Keratinocyte (primary cell): Measurements from ENCODE around the gene FGF2.

Source experiments
- EZH2 ChIP-seq: IDR thresholded peaks from one replicate; pipeline ENCODE4 v1.6.1; 2012; ENCODE audit warnings: inconsistent platforms, mild to moderate bottlenecking, low read length, moderate library complexity
- TF ChIP-seq, protein P1 (sequence below), 3 experiments: IDR thresholded peaks in 1 of 3; conservative IDR thresholded peaks in 1 of 3; optimal IDR thresholded peaks in 1 of 3; 2 replicates in 2 of 3; 3 replicates in 1 of 3; pipeline versions ENCODE3 to v1.5.1; 2011; ENCODE audit warnings: low read length in 3 of 3, mild to moderate bottlenecking in 3 of 3, moderate library complexity in 2 of 3, control low read depth in 1 of 3, inconsistent platforms in 1 of 3; ENCODE audit not compliant: insufficient read depth in 2 of 3; ENCODE audit errors: extremely low read depth in 1 of 3

DNA sequence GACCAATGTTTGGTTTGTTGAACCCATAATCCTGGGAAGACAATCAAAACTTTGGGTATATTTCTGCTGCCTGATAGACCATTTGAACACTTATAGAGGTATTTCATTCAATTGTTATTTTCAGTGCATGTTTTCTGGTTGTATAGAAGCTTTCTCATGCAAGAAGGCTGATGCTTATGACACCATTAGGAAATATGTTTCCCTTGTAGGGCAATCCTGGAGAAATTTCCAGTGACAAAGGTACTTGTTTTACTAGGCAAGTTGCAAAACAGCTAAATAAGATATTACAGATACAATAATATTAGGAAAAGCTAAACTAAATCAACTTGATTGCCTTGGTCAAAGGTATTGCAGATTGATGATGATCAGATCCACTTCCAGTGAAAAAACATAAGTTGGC is 32.8 kb upstream of the FGF2 start:
- TF ChIP-seq, protein P1, sequence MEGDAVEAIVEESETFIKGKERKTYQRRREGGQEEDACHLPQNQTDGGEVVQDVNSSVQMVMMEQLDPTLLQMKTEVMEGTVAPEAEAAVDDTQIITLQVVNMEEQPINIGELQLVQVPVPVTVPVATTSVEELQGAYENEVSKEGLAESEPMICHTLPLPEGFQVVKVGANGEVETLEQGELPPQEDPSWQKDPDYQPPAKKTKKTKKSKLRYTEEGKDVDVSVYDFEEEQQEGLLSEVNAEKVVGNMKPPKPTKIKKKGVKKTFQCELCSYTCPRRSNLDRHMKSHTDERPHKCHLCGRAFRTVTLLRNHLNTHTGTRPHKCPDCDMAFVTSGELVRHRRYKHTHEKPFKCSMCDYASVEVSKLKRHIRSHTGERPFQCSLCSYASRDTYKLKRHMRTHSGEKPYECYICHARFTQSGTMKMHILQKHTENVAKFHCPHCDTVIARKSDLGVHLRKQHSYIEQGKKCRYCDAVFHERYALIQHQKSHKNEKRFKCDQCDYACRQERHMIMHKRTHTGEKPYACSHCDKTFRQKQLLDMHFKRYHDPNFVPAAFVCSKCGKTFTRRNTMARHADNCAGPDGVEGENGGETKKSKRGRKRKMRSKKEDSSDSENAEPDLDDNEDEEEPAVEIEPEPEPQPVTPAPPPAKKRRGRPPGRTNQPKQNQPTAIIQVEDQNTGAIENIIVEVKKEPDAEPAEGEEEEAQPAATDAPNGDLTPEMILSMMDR (optimal IDR thresholded peaks at IDR 0.05 in 1 of 3, IDR thresholded peaks at IDR 0.05 in 1 of 3, conservative IDR thresholded peaks at IDR 0.05 in 1 of 3; ENCODE audit: extremely low read depth in 1 of 3, insufficient read depth in 2 of 3, low read length in 3 of 3): no peak
- TF ChIP-seq EZH2: no peak
